PC-3 (cell line): ENCODE results near the gene ZNF334.

Experiments
- CTCF ChIP-seq: fragments of 300-600 bp; sonication (generic); conservative IDR thresholded peaks from 2 replicates; pipeline ENCODE4 v1.5.1; 2017; ENCODE audit warnings: antibody characterized with exemption, low read depth, mild to moderate bottlenecking, low read length
- EZH2 ChIP-seq: fragments of 300-600 bp; sonication (generic); IDR thresholded peaks from one replicate; pipeline ENCODE4 v1.6.1; 2017; ENCODE audit warnings: antibody characterized with exemption, mild to moderate bottlenecking, low read length; ENCODE audit not compliant: unreplicated experiment
- EZH2phosphoT487 ChIP-seq: fragments of 300-600 bp; sonication (generic); IDR thresholded peaks from 2 replicates; pipeline ENCODE4 v1.6.1; 2018; ENCODE audit warnings: mild to moderate bottlenecking, antibody characterized with exemption, low read length, borderline replicate concordance

GRCh38 chr20:46546936-46547335, 33.6 kb upstream of the ZNF334 start:
- TF ChIP-seq EZH2 = no peak
- TF ChIP-seq CTCF = no peak
- TF ChIP-seq EZH2phosphoT487 = no peak
